ENCODE results near the gene NHSL1.

The NHSL1 gene

DNA sequence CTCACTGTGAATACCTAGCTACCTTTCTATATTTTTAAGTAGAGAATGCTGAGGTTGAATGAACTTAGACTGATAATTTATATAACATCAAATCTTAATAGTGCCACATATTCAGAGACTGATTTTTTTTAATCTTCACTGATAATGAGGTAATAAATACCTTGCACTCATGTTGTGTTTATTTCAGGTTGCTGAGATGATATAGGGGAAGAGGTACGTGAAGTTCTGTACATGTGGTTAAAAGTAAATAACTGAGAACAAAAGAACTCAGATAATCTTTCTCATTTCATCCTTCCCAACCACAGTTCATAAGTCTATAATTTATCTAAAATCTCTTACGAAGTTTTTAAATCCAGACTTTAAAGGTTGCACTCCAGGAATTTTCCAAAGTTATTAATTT is 6.4 kb downstream of the NHSL1 start:
- no peak for DNase-seq (ENCODE audit: low read depth)

DNA sequence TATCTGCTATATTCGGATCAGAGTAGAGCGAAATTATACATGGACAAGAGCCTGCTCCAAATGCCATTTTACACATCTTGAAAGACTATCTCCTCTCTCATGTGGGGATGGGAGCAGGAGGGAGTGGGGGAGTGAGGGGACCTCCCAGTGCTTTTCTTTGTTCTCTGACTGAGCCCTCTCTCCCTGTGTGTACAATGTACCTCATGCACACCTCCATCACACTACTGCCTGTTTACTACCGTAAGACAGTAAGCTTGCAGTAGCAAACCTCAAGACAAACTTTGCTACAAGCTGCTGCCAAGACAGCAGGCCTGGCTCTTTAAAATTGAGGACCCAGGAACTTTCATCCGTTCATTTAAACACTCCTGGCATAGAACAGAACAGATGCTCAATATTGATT is 7.2 kb downstream of the NHSL1 start:
- no peak for DNase-seq (ENCODE audit: low read depth)

DNA sequence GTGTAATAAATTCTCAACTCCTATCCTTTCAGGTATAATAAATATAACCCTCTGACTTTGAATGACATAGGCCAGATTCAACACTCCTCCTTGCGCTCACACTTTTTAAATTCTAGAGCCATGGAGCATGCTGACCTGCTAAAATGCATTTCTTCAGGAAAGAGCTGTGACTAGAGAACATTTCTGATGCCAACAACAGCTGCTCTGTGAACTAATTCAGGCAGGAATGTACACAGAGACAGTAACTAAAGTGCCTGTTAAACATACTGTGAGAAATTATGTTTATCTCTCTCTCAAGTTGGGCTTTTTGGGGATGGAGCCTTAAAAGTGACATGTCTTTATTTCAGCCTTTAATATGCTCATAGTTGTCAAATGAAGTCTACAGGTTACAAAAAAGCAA is 8.3 kb downstream of the NHSL1 start:
- no peak for DNase-seq (ENCODE audit: low read depth)

DNA sequence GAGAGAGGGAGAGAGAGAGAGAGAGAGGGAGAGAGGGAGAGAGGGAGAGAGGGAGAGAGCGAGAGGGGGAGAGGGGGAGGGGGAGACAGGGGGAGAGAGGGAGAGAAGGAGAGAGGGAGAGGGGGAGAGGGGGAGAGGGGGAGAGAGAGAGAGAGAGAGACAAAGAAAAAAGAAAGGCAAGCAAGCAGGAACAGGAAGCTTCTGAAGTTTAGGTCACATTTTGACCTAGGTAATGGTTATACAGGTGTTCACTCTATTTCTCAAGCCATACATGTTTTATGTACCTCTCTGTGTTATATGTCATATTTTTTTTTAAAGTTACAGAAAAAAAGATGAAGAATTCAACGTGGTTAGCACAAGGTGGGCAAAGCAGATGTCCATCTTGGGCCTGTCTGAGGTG is 9.4 kb downstream of the NHSL1 start:
- no peak for DNase-seq (ENCODE audit: low read depth)

- DNase-seq (ENCODE audit: low read depth), result no peak
These were observed 12.1 kb downstream of the NHSL1 start for GRCh38 chr6:138487102-138487604.

- no peak for DNase-seq (ENCODE audit: low read depth)
These were observed 12.8 kb downstream of the NHSL1 start for GRCh38 chr6:138486249-138487101.

DNA sequence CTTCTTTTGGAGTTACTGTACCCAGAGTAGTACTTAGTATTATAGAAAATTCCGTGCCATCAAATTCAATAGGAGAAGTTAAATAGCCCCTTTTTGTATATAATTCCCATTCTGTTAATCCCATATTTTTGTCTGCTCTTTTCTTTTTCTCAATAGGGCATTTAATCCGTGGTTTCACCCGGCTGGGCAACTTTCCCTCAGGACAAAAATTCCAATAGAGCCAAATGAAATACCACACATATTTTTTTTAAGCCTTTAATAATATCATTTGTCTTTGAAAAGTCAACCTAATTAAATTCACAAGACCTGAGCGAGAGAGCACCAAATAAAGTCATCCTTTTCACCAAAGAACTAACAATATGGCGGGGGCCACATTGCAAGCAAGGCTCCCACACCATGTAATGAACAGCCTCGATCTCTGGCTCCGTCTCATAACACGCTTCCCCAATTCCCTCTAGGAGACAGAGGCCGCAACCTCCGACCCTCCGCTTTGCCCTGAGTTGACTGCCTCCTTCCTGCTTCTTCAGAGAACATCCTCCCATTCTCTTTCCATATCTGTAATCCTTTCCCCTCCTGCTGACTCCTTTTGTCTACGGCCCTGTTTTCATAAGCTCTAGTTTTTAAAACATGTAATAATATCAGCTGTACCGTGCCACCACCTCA is 13.6 kb downstream of the NHSL1 start:
- no peak for DNase-seq (ENCODE audit: low read depth)

DNA sequence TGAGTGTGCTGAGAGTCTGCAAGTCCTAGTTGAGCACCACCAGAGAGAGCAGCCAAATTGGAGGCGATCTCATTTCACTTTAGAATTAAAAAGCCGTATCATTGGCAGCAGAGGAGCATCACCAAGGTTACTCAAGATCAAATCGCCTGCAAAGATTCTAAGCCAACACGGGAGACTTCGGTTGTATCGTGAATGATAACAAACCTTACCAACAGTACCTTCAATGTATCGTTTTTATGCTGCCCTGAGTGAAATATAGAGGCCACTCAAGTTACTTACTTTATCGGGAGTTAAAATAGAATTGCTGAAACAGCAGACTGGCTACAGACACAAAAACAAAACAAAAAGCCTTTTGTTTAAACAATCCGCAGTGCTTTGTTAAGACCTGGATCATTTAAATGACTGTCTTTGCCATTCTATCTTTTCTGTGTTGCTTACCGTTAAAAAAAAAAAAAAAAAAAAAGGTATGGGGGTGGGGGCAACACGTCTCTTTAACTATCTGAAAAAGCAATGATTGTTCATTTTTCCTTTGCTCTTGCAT is 14.2 kb downstream of the NHSL1 start:
- no peak for DNase-seq (ENCODE audit: low read depth)

DNA sequence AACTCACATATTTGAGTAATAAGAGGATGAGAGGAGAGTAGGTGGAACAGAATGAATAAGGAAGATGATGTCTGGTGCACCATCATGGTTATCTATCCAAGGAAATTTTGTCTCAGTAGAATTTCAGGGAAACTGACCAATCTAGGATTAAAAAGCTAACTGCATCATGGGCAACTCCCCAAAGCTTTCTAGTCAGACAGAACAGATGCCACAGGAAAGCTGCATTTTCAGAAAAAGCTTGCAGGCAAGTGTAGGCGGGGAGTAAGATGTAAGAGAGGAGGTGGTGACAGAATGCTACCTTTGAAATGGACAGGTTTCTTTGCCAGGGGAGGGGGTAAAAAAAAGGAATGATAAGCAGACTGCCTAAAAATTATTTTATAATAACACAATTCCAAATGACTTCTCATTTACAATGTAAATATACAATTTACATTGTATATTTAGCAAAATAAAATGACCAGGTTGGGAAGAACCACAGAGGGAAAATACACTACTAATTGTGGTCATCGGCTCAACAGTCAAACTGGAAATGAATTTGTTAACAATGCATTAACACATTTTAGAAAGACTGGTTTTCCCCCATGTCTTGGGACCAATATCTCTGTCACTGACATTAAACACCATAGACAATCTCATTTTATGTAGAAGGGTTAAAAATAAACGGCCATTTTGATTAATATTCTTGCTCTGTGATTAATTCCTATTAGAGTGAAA is 15.1 kb downstream of the NHSL1 start:
- no peak for DNase-seq (ENCODE audit: low read depth)

- no peak for DNase-seq (ENCODE audit: low read depth)
These were observed 16.5 kb downstream of the NHSL1 start for GRCh38 chr6:138482816-138483215.

GRCh38 chr6:138480279-138480949 is 18.9 kb downstream of the NHSL1 start:
- no peak for DNase-seq (ENCODE audit: low read depth)

DNA sequence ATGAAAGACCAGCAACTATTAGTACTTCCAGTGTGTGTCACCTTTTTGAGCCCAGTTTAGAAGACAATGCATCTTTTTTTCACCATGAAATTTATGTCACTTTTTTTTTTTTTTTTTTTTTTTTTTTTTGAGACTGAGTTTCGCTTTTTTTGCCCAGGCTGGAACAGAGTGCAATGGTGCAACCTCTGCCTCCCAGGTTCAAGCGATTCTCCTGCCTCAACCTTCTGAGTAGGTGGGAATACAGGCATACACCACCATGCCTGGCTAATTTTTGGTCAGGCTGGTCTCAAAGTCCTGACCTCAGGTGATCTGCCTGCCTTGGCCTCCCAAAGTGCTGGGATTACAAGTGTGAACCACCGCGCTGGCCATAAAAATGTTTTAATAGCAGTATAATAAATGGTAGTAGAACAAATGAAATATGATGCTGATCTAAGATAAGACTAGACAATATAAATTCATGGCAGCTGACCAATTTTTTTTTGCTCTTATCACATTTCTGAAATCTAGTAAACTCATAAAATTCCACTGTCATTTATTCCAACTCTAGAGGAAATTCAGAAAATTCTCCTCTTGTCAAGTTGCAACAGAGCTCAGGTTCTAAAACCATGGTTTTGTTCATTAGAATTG is 21.3 kb downstream of the NHSL1 start:
- no peak for DNase-seq (ENCODE audit: low read depth)

DNA sequence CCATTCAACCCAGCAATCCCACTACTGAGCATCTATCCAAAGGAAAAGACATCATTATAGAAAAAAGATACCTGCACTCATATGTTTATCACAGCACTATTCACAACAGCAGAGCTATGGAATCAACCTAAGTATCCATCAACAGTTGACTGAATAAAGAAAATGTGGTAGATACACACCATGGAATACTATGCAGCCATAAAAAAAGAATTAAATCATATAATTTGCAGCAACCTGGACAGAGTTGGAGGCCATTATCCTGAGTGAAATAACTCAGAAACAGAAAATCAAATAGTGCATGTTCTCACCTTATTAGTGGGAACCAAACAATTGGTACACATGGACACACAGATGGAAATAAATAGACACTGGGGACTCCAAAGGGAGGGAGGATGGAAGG is 23.2 kb downstream of the NHSL1 start:
- DNase-seq (ENCODE audit: low read depth), result no peak

DNA sequence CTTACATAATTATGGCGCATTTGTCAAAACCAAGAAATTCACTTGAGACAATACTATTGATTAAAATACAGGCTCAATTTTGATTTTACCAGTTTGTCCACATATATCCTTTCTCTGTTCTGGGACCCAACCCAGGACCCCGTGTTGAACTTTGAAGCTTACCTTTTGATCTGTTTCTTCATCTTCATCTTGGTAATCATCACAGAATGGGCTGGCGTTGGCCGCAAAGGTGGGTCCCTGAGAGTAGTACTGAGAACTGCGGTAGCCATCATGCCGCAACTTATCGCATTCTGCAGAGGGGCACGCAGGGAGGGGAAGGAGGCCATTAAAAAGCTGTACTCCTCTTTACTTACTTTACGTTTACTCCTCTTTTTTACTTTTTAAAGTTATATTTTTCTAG is 26.1 kb downstream of the NHSL1 start:
- no peak for DNase-seq (ENCODE audit: low read depth)

DNA sequence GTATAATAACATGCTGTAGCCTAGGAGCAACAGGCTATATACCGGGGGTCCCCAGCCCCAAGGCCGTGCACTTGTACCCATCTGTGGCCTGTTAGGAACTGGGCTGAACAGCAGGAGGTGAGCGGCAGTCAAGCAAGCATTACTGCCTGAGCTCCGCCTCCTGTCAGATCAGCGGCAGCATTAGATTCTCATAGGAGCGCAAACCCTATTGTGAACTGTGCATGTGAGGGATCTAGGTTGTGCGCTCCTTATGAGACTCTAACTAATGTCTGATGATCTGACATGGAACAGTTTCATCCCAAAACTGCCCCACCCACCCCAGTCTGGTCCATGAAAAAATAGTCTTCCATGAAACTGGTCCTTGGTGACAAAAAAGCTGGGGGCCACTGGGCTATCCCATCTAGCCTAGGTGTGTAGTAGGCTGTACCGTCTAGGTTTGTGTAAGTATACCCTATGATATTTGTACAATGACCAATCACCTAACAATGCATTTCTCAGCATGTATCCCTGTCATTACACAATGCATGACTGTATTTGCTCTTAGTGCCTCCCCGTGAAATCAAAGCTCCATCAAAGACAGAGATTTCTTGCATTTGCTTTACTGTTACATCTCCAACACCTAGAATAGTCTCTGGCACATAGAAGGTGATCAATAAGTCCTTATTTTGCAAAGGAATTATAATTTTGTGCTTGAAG is 30.8 kb downstream of the NHSL1 start:
- DNase-seq (ENCODE audit: low read depth), result no peak

GRCh38 chr6:138467901-138468300 is 31.4 kb downstream of the NHSL1 start:
- no peak for DNase-seq (ENCODE audit: low read depth)

DNA sequence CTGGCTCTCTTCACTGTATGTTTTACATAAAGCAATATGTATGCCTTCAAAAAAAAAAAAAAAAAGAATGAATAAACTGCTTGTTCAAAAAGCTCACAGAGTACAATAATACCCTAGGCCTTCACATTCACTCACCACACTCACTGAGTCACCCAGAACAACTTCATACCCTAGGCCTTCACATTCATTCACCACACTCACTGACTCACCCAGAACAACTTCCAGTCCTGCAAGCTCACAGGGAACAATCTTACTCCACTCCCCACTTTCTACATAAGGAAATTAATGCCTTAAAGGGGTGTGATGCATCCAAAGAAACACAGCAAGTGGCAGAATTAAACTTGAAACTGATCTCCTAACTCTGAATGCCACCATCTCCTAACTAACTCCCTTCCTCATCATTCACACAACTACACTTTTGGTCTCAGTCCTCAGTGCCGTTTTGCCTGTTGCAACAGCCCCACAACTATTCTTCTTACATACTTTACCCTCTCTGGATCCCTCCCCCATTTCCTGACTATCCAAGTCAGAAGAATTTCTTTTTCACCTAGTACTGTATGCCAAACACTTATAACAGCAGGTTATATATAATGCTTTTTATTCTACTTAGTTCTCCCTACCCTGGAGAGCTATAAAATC is 34.2 kb downstream of the NHSL1 start:
- DNase-seq (ENCODE audit: low read depth), result no peak

DNA sequence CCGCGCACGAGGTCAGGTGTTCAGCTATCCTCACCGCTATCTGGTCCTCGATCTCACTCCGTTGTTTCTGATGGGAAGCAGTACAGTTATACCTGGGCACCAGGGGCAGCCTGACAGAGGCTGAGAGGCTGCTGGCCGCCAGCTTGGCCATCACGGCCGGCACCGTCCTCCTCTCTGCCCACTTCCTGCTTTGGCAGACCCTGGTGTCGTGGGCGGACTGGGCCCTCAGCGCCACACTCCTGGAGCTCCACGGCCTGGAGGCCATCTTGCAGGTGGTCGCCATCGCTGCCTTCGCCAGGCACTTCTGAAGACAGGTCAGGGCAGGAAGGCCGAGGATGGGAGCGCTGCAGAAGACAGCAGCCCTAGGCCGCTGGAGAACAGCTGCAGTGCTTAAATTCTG is 35.2 kb downstream of the NHSL1 start:
- no peak for DNase-seq (ENCODE audit: low read depth)

GRCh38 chr6:138461647-138462046 is 37.6 kb downstream of the NHSL1 start:
- no peak for DNase-seq (ENCODE audit: low read depth)

- DNase-seq (ENCODE audit: low read depth), result no peak
These were observed 42.9 kb downstream of the NHSL1 start for GRCh38 chr6:138456401-138456790.
